Ramos (cell line): ENCODE measurements around the gene LUC7L3.
"Not testable (repeated sequence)": the region's sequence is repeated elsewhere in the genome, so short reads cannot be mapped to it uniquely, and the experiment has no call there.

ENCODE experiments used
- in situ Hi-C: fragments of 300-500 bp; cut with MboI; formaldehyde crosslinking; loops from one replicate; pipeline ENCODE4 v1.14.3; 2022; ENCODE audit warnings: low sequenced_read_pairs; ENCODE audit not compliant: unreplicated experiment

LUC7L3 gene, protein sequence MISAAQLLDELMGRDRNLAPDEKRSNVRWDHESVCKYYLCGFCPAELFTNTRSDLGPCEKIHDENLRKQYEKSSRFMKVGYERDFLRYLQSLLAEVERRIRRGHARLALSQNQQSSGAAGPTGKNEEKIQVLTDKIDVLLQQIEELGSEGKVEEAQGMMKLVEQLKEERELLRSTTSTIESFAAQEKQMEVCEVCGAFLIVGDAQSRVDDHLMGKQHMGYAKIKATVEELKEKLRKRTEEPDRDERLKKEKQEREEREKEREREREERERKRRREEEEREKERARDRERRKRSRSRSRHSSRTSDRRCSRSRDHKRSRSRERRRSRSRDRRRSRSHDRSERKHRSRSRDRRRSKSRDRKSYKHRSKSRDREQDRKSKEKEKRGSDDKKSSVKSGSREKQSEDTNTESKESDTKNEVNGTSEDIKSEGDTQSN

DNA sequence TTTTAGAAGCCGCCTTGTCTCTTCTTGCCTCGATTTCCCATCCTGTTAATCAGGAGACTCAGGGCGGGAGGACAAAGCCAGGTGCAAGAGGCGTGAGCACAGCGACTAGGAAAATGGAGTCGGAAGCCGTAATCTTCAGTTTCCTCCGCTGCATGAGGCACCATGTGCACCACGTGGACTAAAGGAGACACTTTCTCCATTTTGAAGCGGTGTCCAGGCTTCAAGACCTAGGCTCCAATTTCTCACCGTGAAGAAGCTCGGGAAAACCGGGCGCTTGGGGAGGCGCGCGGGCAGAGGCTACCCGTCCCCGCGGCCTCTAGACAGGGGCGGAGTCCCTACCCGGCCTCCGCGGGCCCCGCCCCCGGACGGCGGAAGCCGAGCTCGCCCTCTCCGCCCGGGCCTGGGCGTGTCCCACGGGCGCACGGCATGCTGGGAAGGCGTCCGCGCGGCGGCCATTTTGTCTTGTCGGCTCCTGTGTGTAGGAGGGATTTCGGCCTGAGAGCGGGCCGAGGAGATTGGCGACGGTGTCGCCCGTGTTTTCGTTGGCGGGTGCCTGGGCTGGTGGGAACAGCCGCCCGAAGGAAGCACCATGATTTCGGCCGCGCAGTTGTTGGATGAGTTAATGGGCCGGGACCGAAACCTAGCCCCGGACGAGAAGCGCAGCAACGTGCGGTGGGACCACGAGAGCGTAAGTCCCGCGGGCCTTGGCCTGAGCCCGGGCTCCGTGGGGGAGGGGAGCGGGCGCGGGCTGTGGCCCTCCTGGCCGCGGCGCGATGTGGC, at the start of gene LUC7L3:
Gene LUC7L3 (plus strand): TSS at position 460 of the 780 bp plus-strand sequence. CDS start 130 bp downstream, at position 590.
- in situ Hi-C loops: no loop called here

DNA sequence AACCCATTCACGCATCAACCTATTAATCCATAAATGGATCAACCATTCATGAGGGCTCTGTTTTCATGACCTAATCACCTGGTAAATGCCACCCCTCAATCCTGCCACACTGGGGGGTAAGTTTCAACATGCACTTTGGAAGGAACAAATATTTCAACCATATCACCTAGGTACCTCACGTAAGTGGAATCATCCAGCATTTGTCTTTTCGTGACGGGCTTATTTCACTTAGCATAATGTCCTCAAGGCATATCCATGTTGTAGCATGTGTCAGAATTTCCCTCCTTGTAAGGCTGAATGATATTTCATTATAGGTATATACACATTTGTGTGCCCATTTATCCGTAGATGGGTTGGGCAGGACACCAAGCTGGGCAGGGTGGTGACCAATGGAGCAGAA, 47.3 kb upstream of the LUC7L3 start:
- in situ Hi-C loops: no loop called here

DNA sequence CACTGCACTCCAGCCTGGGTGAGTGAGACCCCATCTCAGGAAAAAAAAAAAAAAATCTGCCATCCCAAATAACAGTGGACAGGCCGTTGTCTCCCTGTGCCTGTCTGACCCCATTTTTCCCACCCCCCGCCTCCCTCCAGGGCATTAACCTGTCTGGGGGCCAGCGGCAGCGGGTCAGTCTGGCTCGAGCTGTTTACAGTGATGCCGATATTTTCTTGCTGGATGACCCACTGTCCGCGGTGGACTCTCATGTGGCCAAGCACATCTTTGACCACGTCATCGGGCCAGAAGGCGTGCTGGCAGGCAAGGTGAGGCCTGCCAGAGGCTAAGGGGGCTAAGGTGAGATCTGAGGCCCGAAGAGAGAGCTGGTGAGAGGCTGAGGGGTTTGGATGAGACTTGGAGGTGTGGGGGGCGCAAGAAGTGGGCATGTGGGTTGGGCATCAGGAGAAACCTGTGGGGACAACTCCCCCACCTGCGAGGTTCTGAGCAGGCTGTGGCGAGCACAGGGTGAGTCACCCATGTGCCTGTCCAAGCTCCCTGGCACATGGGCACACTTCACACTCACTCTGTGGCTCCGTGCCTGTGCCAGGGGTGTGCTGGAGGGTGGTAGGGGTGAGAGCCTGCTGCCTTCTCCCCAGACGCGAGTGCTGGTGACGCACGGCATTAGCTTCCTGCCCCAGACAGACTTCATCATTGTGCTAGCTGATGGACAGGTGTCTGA, 46.4 kb upstream of the LUC7L3 start:
- in situ Hi-C loops: no loop called here

DNA sequence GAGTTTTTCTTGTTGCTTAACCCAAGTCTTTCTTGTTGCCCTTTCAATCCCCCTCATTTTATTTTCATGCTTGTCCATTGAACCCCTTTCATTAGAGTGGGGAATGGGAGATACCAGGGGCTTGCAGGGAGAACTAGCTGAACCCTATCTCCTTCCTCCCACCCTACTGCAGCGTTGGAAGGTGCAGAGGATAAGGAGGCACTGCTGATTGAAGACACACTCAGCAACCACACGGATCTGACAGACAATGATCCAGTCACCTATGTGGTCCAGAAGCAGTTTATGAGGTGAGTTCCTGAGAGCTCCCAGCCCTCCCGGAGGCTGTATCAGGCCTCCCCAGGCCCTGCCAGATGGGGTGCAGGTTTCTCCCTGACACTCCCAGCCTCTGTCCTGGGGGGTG, 44.2 kb upstream of the LUC7L3 start:
- in situ Hi-C loops: no loop called here

DNA sequence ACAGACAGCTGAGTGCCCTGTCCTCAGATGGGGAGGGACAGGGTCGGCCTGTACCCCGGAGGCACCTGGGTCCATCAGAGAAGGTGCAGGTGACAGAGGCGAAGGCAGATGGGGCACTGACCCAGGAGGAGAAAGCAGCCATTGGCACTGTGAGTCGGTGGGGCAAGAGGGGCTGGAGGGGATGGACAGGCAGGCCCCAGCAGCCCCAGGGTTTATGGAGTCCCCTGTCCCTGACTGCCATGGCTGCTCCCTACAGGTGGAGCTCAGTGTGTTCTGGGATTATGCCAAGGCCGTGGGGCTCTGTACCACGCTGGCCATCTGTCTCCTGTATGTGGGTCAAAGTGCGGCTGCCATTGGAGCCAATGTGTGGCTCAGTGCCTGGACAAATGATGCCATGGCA, 43.8 kb upstream of the LUC7L3 start:
- in situ Hi-C loops: no loop called here

DNA sequence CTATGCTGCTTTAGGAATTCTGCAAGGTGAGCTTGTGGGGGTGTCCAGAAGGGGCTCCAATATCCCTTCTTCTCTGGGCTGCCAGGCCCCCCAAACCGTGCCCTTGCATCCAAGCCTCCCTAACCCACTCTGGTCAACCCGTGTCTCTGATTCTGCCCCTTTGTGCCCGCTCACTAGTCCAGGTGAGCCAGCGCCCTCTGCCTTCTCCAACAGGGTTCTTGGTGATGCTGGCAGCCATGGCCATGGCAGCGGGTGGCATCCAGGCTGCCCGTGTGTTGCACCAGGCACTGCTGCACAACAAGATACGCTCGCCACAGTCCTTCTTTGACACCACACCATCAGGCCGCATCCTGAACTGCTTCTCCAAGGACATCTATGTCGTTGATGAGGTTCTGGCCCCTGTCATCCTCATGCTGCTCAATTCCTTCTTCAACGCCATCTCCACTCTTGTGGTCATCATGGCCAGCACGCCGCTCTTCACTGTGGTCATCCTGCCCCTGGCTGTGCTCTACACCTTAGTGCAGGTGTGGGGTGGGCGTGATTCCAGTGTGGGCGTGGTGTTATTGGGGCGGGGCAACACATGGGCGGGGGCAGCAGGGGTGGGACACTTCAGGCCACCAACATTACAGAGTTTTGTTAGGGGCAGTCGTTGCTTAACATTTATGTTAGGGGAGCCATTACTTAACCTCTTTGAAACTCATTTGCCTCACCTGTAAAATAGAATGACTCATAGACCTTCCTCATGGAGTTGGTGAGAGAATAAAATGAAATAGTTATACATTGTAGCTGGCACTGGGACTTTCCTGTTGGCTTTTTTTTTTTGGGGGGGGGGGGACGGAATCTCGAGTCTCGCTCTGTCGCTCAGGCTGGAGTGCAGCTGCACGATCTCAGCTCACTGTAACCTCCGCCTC, 43.1 kb upstream of the LUC7L3 start:
- in situ Hi-C loops: no loop called here

DNA sequence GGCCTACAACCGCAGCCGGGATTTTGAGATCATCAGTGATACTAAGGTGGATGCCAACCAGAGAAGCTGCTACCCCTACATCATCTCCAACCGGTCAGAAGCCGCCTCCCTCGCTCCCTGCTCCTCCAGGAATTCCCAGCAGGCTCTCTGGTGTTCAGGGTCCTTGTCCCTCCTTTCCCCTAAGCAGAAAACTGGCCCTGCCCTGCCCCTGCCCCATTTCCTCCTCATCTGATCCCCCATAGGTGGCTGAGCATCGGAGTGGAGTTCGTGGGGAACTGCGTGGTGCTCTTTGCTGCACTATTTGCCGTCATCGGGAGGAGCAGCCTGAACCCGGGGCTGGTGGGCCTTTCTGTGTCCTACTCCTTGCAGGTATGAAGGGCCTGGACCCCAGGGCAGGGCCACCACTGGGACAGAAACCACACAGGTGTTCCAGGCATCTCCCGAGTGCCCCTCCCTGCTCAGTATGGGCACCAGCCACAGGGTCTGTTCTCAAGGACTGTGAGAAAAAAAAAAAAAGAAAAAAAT, 41.5 kb upstream of the LUC7L3 start:
- in situ Hi-C loops: no loop called here

DNA sequence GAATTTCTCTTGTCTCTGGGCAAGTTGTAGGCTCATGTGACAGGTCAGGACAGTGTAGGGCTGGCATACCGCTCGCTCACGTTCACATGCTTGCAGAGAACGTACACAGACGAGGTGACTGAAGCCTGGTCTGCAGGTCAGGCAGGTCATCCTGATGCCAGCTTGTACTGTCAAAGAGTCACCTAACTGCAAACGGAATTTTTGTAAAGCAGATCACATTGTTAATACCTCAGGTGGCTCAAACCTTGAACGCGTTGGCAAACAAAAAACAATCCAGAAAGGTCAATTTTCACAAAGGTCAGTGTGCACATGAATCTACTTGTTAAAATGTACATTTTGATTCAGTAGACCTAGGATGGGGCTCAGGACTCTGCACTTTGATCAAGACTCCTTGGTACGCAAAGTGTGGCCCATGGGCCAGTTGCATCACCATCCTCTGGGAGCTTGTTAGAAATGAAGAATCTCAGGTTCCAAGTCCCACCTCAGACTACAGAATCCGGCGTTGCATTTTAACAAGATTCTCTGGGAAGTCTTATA, 40.3 kb upstream of the LUC7L3 start:
- in situ Hi-C loops: no loop called here

DNA sequence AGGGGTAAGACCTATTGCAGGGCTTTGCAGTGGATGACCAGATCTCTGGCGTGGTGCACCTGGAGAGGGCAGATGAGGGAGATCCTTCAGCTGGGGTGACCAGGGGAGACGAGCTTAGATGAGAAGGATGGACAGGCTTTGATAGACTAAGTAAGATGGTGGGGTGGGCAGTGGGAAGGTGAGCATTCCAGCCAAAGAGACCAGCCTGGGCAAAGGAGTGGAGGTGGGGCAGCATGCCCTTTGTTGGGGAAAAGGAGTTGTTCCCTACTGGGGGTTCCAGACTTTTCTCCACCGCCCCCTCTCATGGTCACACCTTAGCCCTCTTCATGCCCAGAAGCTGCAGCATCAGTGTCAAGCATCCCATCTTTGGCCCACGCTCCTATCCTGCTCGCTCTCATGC, 39.3 kb upstream of the LUC7L3 start:
- in situ Hi-C loops: no loop called here

DNA sequence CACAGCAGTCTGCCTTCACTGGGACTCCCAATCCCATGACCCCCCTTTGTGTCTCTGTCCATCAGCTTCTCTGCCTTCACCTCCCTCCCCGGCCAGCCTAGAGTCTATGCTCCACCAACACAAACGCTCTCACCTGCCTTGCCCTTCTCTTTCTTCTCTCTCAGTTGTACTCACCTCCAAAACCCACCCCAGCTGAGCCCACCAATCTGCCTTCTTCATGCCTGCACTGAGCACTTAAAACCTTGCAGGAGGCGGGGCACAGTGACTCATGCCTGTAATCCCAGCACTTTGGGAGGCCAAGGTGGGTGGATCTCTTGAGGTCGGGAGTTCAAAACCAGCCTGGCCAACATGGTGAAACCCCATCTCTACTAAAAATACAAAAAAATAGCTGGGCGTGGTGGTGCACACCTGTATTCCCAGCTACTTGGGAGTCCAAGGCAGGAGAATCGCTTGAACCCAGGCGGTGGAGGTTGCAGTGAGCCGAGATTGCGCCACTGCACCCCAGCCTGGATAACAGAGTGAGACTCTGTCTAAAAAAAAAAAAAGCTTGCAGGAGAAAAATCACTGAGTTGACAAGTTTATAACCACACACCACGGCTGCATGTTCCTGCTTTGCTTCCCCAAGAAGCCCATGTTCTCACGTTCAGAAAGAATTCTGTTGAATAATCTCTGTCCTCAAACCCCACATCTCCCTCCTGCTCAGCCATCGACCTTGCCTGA, 38.7 kb upstream of the LUC7L3 start:
- in situ Hi-C loops: not testable (repeated sequence)

DNA sequence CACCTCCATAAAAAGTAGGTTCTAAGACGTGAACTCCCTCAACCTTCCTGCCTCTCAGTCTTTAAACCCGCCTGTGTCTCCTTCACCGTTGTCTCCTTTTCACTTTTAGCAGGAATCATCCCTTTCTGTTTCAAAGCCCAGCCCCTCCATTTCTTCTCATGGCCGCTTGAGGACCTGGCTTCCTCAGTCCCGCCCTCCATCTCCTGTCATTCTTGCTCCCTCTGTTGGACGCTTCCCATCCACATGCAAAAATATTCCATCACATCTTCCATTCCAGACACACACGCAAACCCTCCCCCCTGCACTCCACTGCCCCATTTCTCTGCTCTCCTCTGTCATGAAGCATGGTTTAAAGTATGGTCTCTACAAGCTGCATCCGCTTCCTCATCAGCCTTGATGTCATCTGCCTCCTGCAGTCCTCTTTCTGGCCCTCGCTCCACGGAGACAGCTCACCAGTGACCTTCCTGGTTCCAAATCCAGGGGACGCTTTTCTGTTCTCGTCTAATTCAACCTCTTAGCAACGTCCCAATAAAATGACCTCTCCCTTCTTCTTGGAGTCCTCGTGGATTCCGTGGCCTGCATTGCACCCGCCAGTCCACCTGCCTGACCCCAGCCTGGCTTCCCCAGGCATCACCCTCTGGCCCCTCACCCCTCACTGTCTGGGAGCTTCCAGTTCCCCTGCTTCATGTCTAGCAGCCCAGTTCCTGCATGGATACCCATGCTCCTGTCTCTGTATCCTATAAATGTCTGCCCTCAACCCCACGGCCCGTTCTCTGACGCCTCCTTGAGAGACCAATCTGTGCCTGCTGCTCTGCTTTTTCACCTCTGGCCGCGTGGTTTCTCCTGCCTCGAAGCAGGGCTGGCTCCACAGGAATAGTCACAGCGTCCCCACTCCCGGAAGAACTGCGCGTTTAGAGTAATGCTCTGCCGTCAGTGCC, 37.9 kb upstream of the LUC7L3 start:
- in situ Hi-C loops: no loop called here

DNA sequence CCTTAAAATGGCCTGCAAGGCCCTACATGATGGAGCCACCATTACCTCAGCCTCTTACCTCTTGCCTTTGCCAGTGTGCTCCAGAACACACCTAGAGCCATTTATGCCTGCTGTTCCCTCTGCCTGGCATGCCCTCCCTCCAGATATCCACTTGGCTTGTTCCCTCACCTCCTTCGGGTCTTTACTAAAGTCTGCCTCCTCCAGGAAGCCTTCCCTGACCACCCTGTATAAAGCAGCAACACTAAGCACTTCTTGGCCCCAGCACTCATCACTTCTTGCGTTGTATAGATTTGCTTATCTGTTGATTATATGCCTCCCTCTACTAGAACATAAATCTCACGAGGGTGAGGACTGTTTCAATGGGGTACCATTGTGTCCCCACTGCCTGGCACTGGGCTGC, 37.0 kb upstream of the LUC7L3 start:
- in situ Hi-C loops: no loop called here

DNA sequence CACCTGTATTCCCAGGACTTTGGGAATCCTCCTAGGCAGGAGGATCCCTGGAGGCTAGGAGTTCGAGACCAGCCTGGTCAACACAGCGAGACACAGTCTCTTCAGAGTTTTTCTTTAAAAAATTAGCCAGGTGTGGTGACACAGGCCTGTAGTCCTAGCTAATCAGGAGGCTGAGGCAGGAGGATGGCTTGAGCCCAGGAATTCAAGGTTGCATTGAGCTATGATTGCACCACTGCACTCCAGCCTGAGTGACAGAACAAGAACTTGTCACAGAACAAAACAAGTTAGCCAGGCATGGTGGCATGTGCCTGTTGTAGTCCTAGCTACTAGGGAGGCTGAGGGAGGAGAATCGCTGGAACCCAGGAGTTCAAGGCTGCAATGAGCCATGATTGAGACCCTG, 36.5 kb upstream of the LUC7L3 start:
- in situ Hi-C loops: no loop called here

DNA sequence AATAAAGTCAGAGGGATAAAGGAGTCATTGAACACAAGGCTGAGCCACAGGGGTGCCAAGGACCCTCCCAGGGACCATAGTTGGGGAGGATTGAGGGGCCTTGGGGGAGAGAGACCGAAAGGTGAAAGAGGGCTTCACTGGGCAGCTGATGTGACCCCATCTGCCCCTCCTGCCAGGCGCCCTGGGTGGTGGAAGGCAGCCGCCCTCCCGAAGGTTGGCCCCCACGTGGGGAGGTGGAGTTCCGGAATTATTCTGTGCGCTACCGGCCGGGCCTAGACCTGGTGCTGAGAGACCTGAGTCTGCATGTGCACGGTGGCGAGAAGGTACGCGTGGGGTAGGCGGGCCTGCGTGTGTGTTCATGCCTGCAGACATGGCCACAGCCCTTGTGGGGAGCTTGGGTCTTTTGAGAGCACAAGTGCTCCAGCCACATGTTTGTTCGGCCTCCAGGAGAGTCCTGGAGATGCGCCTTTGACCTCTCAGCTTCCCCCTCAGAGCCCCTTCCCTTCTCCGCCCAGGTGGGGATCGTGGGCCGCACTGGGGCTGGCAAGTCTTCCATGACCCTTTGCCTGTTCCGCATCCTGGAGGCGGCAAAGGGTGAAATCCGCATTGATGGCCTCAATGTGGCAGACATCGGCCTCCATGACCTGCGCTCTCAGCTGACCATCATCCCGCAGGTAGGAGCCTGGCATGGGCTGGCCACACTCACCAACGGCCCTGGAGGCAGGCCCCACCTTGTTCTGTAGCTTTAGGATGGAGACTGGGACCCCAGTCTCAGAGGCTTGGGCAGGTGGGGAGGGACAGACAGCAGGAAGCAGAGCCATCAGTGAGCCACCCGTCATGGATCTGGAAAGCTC, 35.7 kb upstream of the LUC7L3 start:
- in situ Hi-C loops: no loop called here

DNA sequence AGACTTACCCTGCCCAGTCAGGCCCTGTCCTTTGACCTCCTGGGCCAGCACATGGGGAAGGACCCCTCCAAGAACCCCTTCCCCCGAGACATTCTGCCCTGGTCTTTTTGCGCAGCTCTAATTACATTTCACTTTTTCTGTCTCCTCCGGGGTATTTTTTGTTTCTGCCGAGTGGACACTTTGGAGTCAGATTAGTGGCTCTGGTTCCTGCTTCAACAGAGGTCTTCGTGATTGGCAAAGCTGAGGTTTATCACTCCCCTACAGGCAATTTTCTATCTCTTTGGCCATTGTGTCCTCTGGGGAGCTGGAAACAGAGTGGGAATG, 35.2 kb upstream of the LUC7L3 start:
- in situ Hi-C loops: no loop called here

DNA sequence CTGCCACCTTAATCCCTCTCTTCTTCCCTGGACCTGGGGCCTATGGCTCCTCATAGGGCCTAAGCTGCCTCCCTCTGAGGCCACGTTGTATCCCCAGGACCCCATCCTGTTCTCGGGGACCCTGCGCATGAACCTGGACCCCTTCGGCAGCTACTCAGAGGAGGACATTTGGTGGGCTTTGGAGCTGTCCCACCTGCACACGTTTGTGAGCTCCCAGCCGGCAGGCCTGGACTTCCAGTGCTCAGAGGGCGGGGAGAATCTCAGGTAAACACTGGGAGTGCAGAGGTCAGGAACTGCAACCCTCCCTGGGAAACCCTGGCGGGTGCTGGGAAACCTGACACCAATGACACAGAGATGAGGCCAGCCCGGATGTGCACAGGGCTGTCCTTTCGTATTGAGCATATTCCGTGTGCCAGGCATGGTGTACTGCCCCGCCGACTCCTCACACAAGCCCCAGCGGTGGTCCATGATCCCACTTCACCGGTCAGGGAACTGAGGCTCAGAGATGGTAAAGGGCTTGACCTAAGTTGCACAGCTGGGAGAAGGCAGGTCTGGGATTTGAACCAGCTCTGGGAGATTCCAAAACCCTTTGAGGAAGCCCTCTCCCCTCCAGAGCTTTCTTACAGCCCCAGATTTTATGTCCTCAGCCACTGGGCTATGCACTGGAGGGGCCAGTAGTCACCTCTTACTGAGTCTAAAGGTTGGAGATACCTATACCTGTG, 34.6 kb upstream of the LUC7L3 start:
- in situ Hi-C loops: no loop called here
